ENCODE data around the gene NEAT1.

Gene NEAT1

DNA sequence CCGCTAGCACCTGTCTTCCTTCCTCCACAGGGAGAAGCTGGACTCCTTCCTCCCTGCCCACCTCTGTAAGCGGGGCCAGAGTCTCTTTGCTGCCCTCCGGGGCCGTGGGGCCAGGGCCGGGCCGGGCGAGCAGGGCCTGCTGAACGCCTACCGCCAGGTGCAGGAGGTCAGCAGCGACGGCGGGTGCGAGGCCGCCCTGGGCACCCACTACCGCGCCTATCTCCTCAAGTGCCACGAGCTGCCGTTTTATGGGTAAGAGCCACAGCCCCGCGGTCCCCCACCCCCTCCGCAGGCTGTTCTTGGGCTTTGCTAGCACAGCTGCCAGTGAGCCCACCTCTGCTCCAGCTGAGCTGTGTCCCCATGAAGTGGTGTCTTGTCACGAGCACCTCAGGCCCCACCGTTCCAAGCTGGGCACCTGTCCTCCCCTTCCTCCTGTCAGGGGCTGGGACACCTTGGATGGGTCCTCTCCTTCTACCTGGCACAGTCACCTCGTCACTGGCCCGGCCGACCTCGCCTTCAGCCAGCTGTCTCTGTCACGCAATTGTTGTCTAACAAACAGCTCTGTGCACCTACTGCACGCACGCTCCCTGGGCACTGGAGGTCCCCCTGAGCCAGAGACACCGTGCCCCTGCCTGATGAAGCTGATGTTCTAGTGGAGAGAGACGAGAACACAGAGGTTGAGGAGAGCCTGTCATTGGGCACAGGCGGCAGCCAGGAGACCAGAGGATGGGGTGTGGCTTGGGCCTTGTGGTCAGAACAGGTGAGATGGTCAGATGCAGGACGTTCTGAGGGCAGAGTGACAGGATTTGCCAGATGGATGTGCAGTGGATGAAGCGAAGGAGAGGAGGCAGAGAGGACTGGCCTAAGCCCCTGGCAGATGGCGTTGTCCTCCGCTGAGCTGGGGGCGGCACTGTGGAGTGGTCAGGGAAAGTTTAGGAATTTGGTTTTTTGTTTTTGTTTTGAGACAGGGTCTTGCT lies 25.5 kb upstream of the NEAT1 start:
- CTCF ChIA-PET, result no interaction called here

DNA sequence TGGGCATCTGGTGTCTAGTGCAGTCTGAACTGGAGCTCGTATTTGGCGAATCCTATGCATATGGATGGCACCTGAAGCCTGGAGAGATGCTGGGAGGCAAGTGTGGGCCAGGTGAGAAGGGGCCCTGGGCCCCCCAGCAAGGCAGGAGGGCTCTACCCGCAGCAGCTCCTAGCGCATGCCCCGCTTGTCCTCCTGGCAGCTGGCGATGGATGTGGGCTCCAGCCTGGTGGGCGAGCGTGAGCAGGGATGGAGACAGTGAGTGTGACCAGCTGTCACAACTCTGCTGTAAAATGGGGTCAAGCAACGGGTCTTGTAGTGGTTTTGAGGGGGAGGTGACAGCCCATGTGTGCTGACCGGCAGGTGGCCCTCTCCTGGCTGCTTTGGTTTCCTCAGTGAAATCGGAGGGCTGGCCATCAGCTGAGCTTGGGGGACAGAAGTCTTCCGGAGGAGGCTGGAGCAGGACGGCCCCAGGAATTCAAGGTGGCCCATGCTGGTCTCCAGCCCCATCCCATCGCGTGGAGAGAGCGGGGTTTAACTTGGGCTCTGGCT lies 24.2 kb upstream of the NEAT1 start:
- ChIA-PET CTCF (no interaction called here), POLR2A (interaction anchor here (1.2 to 3.8 kb wide), 2 partner anchors 25 to 101 kb away, joined by 4 to 20 read pairs; partner anchors contain the start of genes MALAT1 and NEAT1)
- DNase-seq (ENCODE audit: extremely low spot score), result no peak
- TF ChIP-seq, protein P1, sequence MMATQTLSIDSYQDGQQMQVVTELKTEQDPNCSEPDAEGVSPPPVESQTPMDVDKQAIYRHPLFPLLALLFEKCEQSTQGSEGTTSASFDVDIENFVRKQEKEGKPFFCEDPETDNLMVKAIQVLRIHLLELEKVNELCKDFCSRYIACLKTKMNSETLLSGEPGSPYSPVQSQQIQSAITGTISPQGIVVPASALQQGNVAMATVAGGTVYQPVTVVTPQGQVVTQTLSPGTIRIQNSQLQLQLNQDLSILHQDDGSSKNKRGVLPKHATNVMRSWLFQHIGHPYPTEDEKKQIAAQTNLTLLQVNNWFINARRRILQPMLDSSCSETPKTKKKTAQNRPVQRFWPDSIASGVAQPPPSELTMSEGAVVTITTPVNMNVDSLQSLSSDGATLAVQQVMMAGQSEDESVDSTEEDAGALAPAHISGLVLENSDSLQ (IDR thresholded peaks at IDR 0.05), result no peak
- TF ChIP-seq SP1 (IDR thresholded peaks at IDR 0.05), result no peak
- no peak for TF ChIP-seq FOXM1 (IDR thresholded peaks at IDR 0.05; ENCODE audit: borderline replicate concordance)
- no peak for TF ChIP-seq FOXA1 (IDR thresholded peaks at IDR 0.05)
- TF ChIP-seq HDGF (IDR thresholded peaks at IDR 0.05; ENCODE audit: borderline replicate concordance), result no peak
- TF ChIP-seq ARNT (IDR thresholded peaks at IDR 0.05), result no peak
- TF ChIP-seq CTBP1 (IDR thresholded peaks at IDR 0.05; ENCODE audit: borderline replicate concordance), result no peak
- no peak for TF ChIP-seq TARDBP (IDR thresholded peaks at IDR 0.05)
- no peak for TF ChIP-seq NFRKB (IDR thresholded peaks at IDR 0.05)
- TF ChIP-seq FOXK2 (IDR thresholded peaks at IDR 0.05), result no peak
- no peak for TF ChIP-seq L3MBTL2 (conservative IDR thresholded peaks at IDR 0.05)
- no peak for TF ChIP-seq ELF4 (IDR thresholded peaks at IDR 0.05)
- TF ChIP-seq BHLHE40 (IDR thresholded peaks at IDR 0.05; ENCODE audit: borderline replicate concordance), result no peak
- no peak for TF ChIP-seq LEF1 (IDR thresholded peaks at IDR 0.05; ENCODE audit: borderline replicate concordance)
- TF ChIP-seq ZNF384 (IDR thresholded peaks at IDR 0.05), result no peak
- TF ChIP-seq SUZ12 (IDR thresholded peaks at IDR 0.05), result no peak

More for the DNA sequence above, 25.5 kb upstream of the NEAT1 start:
- TF ChIP-seq ARNT (IDR thresholded peaks at IDR 0.05) (no peak), BHLHE40 (IDR thresholded peaks at IDR 0.05; ENCODE audit: borderline replicate concordance) (no peak), FOXM1 (IDR thresholded peaks at IDR 0.05; ENCODE audit: borderline replicate concordance) (no peak), FOXK2 (IDR thresholded peaks at IDR 0.05) (no peak), NFRKB (IDR thresholded peaks at IDR 0.05) (no peak), HDGF (IDR thresholded peaks at IDR 0.05; ENCODE audit: borderline replicate concordance) (no peak), TARDBP (IDR thresholded peaks at IDR 0.05) (no peak), ZNF384 (IDR thresholded peaks at IDR 0.05) (no peak), FOXA1 (IDR thresholded peaks at IDR 0.05) (no peak), CTBP1 (IDR thresholded peaks at IDR 0.05; ENCODE audit: borderline replicate concordance) (no peak), L3MBTL2 (conservative IDR thresholded peaks at IDR 0.05) (no peak), ELF4 (IDR thresholded peaks at IDR 0.05) (no peak), LEF1 (IDR thresholded peaks at IDR 0.05; ENCODE audit: borderline replicate concordance) (no peak), SUZ12 (IDR thresholded peaks at IDR 0.05) (no peak), SP1 (IDR thresholded peaks at IDR 0.05) (no peak)
- TF ChIP-seq, protein P1 (IDR thresholded peaks at IDR 0.05), result no peak
- no peak for DNase-seq (ENCODE audit: extremely low spot score)
- POLR2A ChIA-PET, result interaction anchor here (1.1 to 2.4 kb wide), 2 partner anchors 11 to 26 kb away, joined by 3 to 10 read pairs; partner anchors contain the start of genes FRMD8 and NEAT1

- ChIA-PET POLR2A (interaction anchor here (1.3 to 3.8 kb wide), 3 partner anchors 21 to 25 kb away, joined by 3 to 20 read pairs (median 4); partner anchors contain the start of gene NEAT1), CTCF (no interaction called here)
- DNase-seq (ENCODE audit: extremely low spot score), result no peak
- no peak for TF ChIP-seq FOXM1 (IDR thresholded peaks at IDR 0.05; ENCODE audit: borderline replicate concordance)
- TF ChIP-seq SUZ12 (IDR thresholded peaks at IDR 0.05), result no peak
- TF ChIP-seq ARNT (IDR thresholded peaks at IDR 0.05), result no peak
- no peak for TF ChIP-seq FOXA1 (IDR thresholded peaks at IDR 0.05)
- no peak for TF ChIP-seq L3MBTL2 (conservative IDR thresholded peaks at IDR 0.05)
- TF ChIP-seq ELF4 (IDR thresholded peaks at IDR 0.05), result no peak
- TF ChIP-seq CTBP1 (IDR thresholded peaks at IDR 0.05; ENCODE audit: borderline replicate concordance), result no peak
- TF ChIP-seq, protein P1 (IDR thresholded peaks at IDR 0.05), result no peak
- TF ChIP-seq NFRKB (IDR thresholded peaks at IDR 0.05), result no peak
- no peak for TF ChIP-seq SP1 (IDR thresholded peaks at IDR 0.05)
- TF ChIP-seq BHLHE40 (IDR thresholded peaks at IDR 0.05; ENCODE audit: borderline replicate concordance), result no peak
- no peak for TF ChIP-seq LEF1 (IDR thresholded peaks at IDR 0.05; ENCODE audit: borderline replicate concordance)
- TF ChIP-seq FOXK2 (IDR thresholded peaks at IDR 0.05), result no peak
- no peak for TF ChIP-seq TARDBP (IDR thresholded peaks at IDR 0.05)
- TF ChIP-seq ZNF384 (IDR thresholded peaks at IDR 0.05), result no peak
- no peak for TF ChIP-seq HDGF (IDR thresholded peaks at IDR 0.05; ENCODE audit: borderline replicate concordance)
Observed at GRCh38 chr11:65399249-65399648, 23.3 kb upstream of the NEAT1 start.

DNA sequence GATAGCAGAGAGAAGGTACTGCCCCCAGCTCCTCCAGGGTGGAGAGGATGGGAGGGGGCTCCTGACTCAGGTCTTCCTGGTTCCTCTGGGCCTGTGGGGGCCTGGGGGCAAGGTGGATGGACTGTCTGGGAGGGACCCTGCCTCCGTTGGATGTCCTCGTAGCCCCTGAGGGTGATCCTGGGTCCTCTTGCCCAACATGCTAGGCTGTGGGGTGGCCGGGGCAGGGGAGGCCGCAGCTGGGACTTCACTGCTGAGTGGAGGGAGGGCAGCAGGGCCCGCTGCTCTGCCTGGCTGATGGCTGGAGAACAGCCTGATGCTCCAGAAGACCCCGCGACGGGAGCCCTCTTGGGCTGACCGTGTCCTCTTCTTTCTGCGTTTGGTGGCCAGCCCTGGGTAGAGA lies 22.8 kb upstream of the NEAT1 start:
- ChIA-PET POLR2A (interaction anchor here (1.3 to 3.8 kb wide), 4 partner anchors 20 to 102 kb away, joined by 3 to 20 read pairs (median 4); partner anchors contain the start of gene NEAT1), CTCF (no interaction called here)
- DNase-seq (ENCODE audit: extremely low spot score), result no peak
- TF ChIP-seq, protein P1 (IDR thresholded peaks at IDR 0.05), result no peak
- no peak for TF ChIP-seq NFRKB (IDR thresholded peaks at IDR 0.05)
- TF ChIP-seq ELF4 (IDR thresholded peaks at IDR 0.05), result no peak
- no peak for TF ChIP-seq L3MBTL2 (conservative IDR thresholded peaks at IDR 0.05)
- TF ChIP-seq FOXA1 (IDR thresholded peaks at IDR 0.05), result no peak
- no peak for TF ChIP-seq SP1 (IDR thresholded peaks at IDR 0.05)
- no peak for TF ChIP-seq CTBP1 (IDR thresholded peaks at IDR 0.05; ENCODE audit: borderline replicate concordance)
- no peak for TF ChIP-seq SUZ12 (IDR thresholded peaks at IDR 0.05)

All from HEK293T (cell line).